SK-N-SH treated with all-trans-retinoic acid at 6 μM for 48 hours (cell line): ENCODE results near the gene PKNOX2.

Experiments
- ARNTL ChIP-seq: fragments of 450-650 bp; formaldehyde crosslinking; IDR thresholded peaks from 2 replicates; pipeline ENCODE4 v1.5.0; 2020; ENCODE audit warnings: low read depth, mild to moderate bottlenecking, moderate library complexity, borderline replicate concordance
- BACH2 ChIP-seq: fragments of 250-450 bp; sonication (Bioruptor Pico); IDR thresholded peaks from 2 replicates; pipeline ENCODE4 v1.9.0; 2021; ENCODE audit warnings: mild to moderate bottlenecking, borderline replicate concordance
- PATZ1 ChIP-seq: fragments of 250-450 bp; sonication (Bioruptor Pico); IDR thresholded peaks from 2 replicates; pipeline ENCODE4 v1.8.0; 2020; ENCODE audit warnings: mild to moderate bottlenecking, moderate library complexity, borderline replicate concordance
- PPARA ChIP-seq: fragments of 250-450 bp; sonication (Bioruptor Pico); IDR thresholded peaks from 2 replicates; pipeline ENCODE4 v1.5.0; 2020; ENCODE audit warnings: mild to moderate bottlenecking, borderline replicate concordance
- ZC3H10 ChIP-seq: fragments of 250-450 bp; sonication (Bioruptor Pico); IDR thresholded peaks from 2 replicates; pipeline ENCODE4 v1.5.1; 2021; ENCODE audit warnings: mild to moderate bottlenecking, moderate library complexity
- ZFP3 ChIP-seq: fragments of 250-450 bp; sonication (Bioruptor Pico); IDR thresholded peaks from 2 replicates; pipeline ENCODE4 v1.5.0; 2020; ENCODE audit warnings: mild to moderate bottlenecking, moderate library complexity

GRCh38 chr11:125165843-125166763 lies 1.6 kb downstream of the PKNOX2 start:
- TF ChIP-seq ZFP3: no peak
- TF ChIP-seq BACH2: no peak
- TF ChIP-seq ZC3H10 (CRISPR knock-in tag): no peak
- TF ChIP-seq PATZ1 (CRISPR knock-in tag): no peak
- no peak for TF ChIP-seq ARNTL
- no peak for TF ChIP-seq PPARA (CRISPR knock-in tag)
